Fibroblast of pulmonary artery (primary cell): ENCODE results near the gene LEPROT.

Experiments
- DNase-seq: peaks from one replicate; pipeline ENCODE4 v3.0.0-alpha.2; 2010; ENCODE audit warnings: low read depth
- H3K4me3 ChIP-seq: replicated peaks from 2 replicates; pipeline ENCODE4 v1.5.1; 2011; ENCODE audit warnings: low read depth, mild to moderate bottlenecking, control low read depth, low read length, moderate library complexity
- TF ChIP-seq, protein P1 (sequence below): IDR thresholded peaks from 2 replicates; pipeline ENCODE4 v1.5.1; 2011; ENCODE audit warnings: mild to moderate bottlenecking, control low read depth, low read length, inconsistent platforms; ENCODE audit errors: missing control alignments

LEPROT gene

DNA sequence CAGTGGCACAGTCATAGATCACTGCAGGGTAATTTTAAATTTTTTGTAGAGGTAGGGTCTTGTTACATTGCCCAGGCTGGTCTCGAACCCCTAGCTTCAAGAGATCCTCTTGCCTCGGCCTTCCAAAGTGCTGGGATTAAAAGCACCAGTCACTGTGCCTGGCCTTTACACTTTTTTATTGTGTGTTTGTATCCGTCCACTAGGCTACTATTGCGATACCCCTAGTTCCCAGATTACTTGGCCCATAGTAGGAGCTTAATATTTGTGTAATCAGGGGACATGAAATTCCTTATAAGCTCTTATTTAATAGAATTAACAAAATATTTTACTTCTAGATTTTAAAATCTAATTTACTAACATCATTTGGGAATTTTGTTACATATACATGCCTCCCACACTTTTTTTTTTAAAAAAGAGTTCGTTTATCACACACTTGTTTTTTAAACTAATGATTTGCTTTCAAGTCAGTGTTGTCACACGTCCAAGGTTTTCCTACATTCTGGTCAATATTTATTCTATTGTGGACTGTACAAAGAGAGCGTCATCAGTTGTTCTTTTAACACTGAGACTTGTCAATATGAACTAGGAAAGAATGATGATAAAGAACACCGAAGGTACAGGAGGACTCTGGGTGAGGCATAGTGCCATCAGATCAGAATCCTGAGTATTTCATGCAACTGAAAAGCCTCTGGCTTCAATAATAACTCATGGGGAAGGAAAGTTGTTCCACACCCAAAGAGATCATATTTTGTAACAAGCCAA is 63.7 kb downstream of the LEPROT start:
- no peak for DNase-seq
- TF ChIP-seq, protein P1, sequence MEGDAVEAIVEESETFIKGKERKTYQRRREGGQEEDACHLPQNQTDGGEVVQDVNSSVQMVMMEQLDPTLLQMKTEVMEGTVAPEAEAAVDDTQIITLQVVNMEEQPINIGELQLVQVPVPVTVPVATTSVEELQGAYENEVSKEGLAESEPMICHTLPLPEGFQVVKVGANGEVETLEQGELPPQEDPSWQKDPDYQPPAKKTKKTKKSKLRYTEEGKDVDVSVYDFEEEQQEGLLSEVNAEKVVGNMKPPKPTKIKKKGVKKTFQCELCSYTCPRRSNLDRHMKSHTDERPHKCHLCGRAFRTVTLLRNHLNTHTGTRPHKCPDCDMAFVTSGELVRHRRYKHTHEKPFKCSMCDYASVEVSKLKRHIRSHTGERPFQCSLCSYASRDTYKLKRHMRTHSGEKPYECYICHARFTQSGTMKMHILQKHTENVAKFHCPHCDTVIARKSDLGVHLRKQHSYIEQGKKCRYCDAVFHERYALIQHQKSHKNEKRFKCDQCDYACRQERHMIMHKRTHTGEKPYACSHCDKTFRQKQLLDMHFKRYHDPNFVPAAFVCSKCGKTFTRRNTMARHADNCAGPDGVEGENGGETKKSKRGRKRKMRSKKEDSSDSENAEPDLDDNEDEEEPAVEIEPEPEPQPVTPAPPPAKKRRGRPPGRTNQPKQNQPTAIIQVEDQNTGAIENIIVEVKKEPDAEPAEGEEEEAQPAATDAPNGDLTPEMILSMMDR, result no peak
- no peak overlapping the region for H3K4me3 ChIP-seq
